Astrocyte (in vitro differentiated cells and primary cell): ENCODE data around the gene PKM. TPM values are rescaled to one million over a fixed set of nuclear protein-coding genes. Genes with fewer than 3 reads are reported as not detected.
A peak's percentile ranks its signal among the peaks of the same experiment; 100 is the strongest.

Experiments used
- DNase-seq: peaks from one replicate; pipeline ENCODE4 v3.0.0-alpha.2; 2010; ENCODE audit warnings: low read depth
- FAIRE-seq: peaks from 2 replicates; lab custom pipeline; 2011; peaks lifted over from hg19 to GRCh38; lab: Jason Lieb, UNC
- H2AFZ ChIP-seq: 2 replicates; pipeline ENCODE4 v1.6.0; 2012; ENCODE audit warnings: low read depth, low read length, inconsistent platforms
- H3K27ac ChIP-seq: 2 replicates; pipeline ENCODE4 v1.5.1; 2011; ENCODE audit warnings: low read depth, low read length, inconsistent platforms
- H3K27me3 ChIP-seq: 2 replicates; pipeline ENCODE4 v1.6.0; 2011; ENCODE audit warnings: low read length, inconsistent platforms; ENCODE audit not compliant: insufficient read depth
- H3K36me3 ChIP-seq: 2 replicates; pipeline ENCODE4 v1.5.1; 2011; ENCODE audit warnings: low read length, inconsistent platforms; ENCODE audit not compliant: insufficient read depth
- H3K4me1 ChIP-seq: 2 replicates; pipeline ENCODE4 v1.5.1; 2011; ENCODE audit warnings: low read length, inconsistent platforms; ENCODE audit not compliant: insufficient read depth
- H3K4me2 ChIP-seq: 2 replicates; pipeline ENCODE4 v1.6.0; 2012; ENCODE audit warnings: low read length, inconsistent platforms
- H3K4me3 ChIP-seq: 2 replicates; pipeline ENCODE4 v1.5.1; 2011; ENCODE audit warnings: low read depth, mild to moderate bottlenecking, low read length, inconsistent platforms; ENCODE audit not compliant: insufficient read depth
- H3K79me2 ChIP-seq: 2 replicates; pipeline ENCODE4 v1.6.0; 2012; ENCODE audit warnings: mild to moderate bottlenecking, low read length, inconsistent platforms; ENCODE audit not compliant: insufficient read depth
- H3K9ac ChIP-seq: 2 replicates; pipeline ENCODE4 v1.6.0; 2012; ENCODE audit warnings: mild to moderate bottlenecking, low read length, inconsistent platforms
- H3K9me3 ChIP-seq: 2 replicates; pipeline ENCODE4 v1.5.1; 2012; ENCODE audit warnings: low read depth, mild to moderate bottlenecking, low read length, inconsistent platforms; ENCODE audit not compliant: insufficient read depth
- H4K20me1 ChIP-seq: 2 replicates; pipeline ENCODE4 v1.6.0; 2012; ENCODE audit warnings: low read length, inconsistent platforms; ENCODE audit not compliant: insufficient read depth
- H3K27ac Mint-ChIP-seq: one replicate; pipeline ENCODE4 v1.8.0; 2021; ENCODE audit warnings: mild to moderate bottlenecking, mixed read lengths; ENCODE audit not compliant: unreplicated experiment
- H3K27me3 Mint-ChIP-seq: one replicate; pipeline ENCODE4 v1.8.0; 2021; ENCODE audit warnings: low read depth, mixed read lengths; ENCODE audit not compliant: unreplicated experiment
- H3K36me3 Mint-ChIP-seq: one replicate; pipeline ENCODE4 v1.8.0; 2021; ENCODE audit warnings: low read depth, mixed read lengths; ENCODE audit not compliant: unreplicated experiment
- H3K4me1 Mint-ChIP-seq: one replicate; pipeline ENCODE4 v1.8.0; 2021; ENCODE audit warnings: low read depth, mixed read lengths; ENCODE audit not compliant: unreplicated experiment
- H3K4me3 Mint-ChIP-seq: one replicate; pipeline ENCODE4 v1.8.0; 2021; ENCODE audit warnings: mild to moderate bottlenecking, moderate library complexity, mixed read lengths; ENCODE audit not compliant: unreplicated experiment
- H3K9me3 Mint-ChIP-seq: one replicate; pipeline ENCODE4 v1.8.0; 2021; ENCODE audit warnings: mild to moderate bottlenecking, mixed read lengths; ENCODE audit not compliant: unreplicated experiment
- EZH2 ChIP-seq: IDR thresholded peaks from 2 replicates; pipeline ENCODE4 v1.6.1; 2012; ENCODE audit warnings: mild to moderate bottlenecking, low read length, inconsistent platforms; ENCODE audit not compliant: insufficient read depth
- total RNA-seq: library from RNA; stranded (reverse); gene quantifications from 2 replicates; pipeline ENCODE4 v1.2.1, GENCODE V29; 2021
- TF ChIP-seq, protein P1 (sequence below): IDR thresholded peaks from 2 replicates; pipeline ENCODE4 v1.5.1; 2011; ENCODE audit warnings: low read depth, mild to moderate bottlenecking, inconsistent platforms, low read length, moderate library complexity; ENCODE audit not compliant: insufficient read depth

Gene PKM
- total RNA-seq, 1 donor from 2014 or later, result 2,288 TPM

DNA sequence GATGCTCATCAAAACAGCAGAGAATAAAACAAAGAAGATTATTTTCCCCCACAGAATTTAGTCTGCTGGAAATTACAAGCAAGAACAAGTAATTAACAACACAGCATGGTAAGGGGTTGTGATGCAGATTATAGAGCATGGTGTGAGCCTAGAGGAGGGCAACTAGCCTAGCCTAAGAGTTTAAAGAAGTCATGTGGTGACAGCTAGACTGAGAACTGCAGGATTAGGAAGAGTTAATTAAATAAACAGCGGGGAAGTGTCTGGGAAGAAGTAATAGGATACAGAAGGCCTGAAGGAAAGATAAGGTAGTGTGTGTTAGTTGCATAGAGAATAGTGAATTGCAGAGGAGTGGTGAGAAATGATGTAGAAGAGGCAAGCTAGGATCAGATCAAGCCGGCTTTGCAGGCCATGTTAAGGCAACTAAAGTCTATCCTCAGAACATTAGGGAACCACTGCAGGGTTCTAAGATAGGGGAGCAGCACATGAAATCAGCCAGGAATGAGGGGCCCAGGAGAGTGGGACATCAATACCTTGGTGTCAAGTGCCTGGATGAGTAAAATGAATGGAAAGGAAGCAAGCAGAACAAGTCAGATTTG, 11.9 kb upstream of the PKM start:
- Histone ChIP-seq H3K9me3 (no peaks in the 10 kb centered on the region), H3K36me3 (peaks cover 29% of the 10 kb centered on the region), H3K27me3 (no peaks in the 10 kb centered on the region), H3K27ac (no peak overlapping the region), H3K79me2 (no peaks in the 10 kb centered on the region), H4K20me1 (no peaks in the 10 kb centered on the region), H3K4me3 (no peak overlapping the region), H3K4me2 (no peak overlapping the region), H2AFZ (no peak overlapping the region), H3K4me1 (peaks cover 5% of the 10 kb centered on the region), H3K9ac (no peak overlapping the region)
- Mint-ChIP-seq H3K36me3 (peaks cover 39% of the 10 kb centered on the region), H3K4me1 (peaks cover 4% of the 10 kb centered on the region), H3K4me3 (no peak overlapping the region), H3K9me3 (no peaks in the 10 kb centered on the region), H3K27me3 (no peaks in the 10 kb centered on the region), H3K27ac (peak overlapping the region; percentile 34)
- FAIRE-seq, result no peak
- no peak for DNase-seq
- TF ChIP-seq EZH2, result no peak
- TF ChIP-seq, protein P1, sequence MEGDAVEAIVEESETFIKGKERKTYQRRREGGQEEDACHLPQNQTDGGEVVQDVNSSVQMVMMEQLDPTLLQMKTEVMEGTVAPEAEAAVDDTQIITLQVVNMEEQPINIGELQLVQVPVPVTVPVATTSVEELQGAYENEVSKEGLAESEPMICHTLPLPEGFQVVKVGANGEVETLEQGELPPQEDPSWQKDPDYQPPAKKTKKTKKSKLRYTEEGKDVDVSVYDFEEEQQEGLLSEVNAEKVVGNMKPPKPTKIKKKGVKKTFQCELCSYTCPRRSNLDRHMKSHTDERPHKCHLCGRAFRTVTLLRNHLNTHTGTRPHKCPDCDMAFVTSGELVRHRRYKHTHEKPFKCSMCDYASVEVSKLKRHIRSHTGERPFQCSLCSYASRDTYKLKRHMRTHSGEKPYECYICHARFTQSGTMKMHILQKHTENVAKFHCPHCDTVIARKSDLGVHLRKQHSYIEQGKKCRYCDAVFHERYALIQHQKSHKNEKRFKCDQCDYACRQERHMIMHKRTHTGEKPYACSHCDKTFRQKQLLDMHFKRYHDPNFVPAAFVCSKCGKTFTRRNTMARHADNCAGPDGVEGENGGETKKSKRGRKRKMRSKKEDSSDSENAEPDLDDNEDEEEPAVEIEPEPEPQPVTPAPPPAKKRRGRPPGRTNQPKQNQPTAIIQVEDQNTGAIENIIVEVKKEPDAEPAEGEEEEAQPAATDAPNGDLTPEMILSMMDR, result no peak

DNA sequence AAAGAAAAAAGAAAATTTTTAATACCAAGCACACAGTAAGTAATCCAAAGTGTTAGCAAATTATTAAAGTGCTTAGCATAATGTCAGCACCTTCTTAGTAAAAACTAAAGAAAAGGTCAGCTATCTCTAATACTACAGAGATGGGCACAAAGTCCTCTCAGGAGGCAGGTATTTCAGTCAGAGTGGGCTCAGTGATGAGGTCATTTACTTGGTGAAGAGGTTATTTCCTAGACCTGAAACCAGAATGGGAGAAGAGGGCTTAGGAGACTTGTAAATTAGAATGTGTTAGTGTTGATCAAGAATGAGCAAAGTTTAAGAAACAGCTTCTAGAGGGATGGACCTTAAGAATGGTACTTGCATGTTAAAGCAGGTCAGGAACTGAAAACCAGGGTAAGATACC, 8.7 kb upstream of the PKM start:
- Histone ChIP-seq H3K79me2 (peaks cover 10% of the 10 kb centered on the region), H3K36me3 (peaks cover 29% of the 10 kb centered on the region), H3K27me3 (no peaks in the 10 kb centered on the region), H2AFZ (no peak overlapping the region), H3K4me3 (no peak overlapping the region), H3K9me3 (no peaks in the 10 kb centered on the region), H4K20me1 (no peaks in the 10 kb centered on the region), H3K9ac (no peak overlapping the region), H3K4me2 (no peak overlapping the region), H3K4me1 (peaks cover 20% of the 10 kb centered on the region), H3K27ac (no peak overlapping the region)
- DNase-seq (no peak), FAIRE-seq (no peak)
- Mint-ChIP-seq H3K27ac (no peak overlapping the region), H3K4me3 (no peak overlapping the region), H3K36me3 (peaks cover 36% of the 10 kb centered on the region), H3K27me3 (no peaks in the 10 kb centered on the region), H3K9me3 (no peaks in the 10 kb centered on the region), H3K4me1 (peaks cover 27% of the 10 kb centered on the region)
- TF ChIP-seq, protein P1, result no peak
- no peak for TF ChIP-seq EZH2

DNA sequence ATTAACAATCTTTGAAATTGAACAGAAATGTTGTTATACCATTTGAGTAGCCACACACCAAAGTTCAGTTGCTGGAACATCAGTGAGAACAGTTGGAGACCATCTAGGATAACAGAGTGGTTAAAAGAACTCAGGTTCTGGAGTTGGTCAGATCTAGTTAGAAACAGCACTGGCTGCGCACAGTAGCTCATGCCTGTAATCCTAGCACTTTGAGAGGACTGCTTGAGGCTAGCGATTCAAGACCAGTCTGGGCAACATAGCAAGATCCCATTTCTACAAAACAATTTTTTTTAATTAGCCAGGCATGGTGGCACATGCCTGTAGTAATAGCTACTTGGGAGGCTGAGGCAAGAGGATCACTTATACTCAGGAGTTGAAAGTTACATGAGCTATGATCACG, 7.6 kb upstream of the PKM start:
- H2AFZ ChIP-seq, result no peak overlapping the region
- H3K36me3 ChIP-seq, result peaks cover 21% of the 10 kb centered on the region
- no peaks in the 10 kb centered on the region for H3K27me3 ChIP-seq
- Mint-ChIP-seq H3K9me3 (no peaks in the 10 kb centered on the region), H3K36me3 (peaks cover 28% of the 10 kb centered on the region), H3K4me1 (peaks cover 32% of the 10 kb centered on the region), H3K27ac (peak overlapping the region; percentile 100), H3K27me3 (no peaks in the 10 kb centered on the region), H3K4me3 (no peak overlapping the region)
- H3K79me2 ChIP-seq, result peaks cover 13% of the 10 kb centered on the region
- TF ChIP-seq, protein P1, result no peak
- TF ChIP-seq EZH2, result no peak
- DNase-seq, result no peak
- H3K4me3 ChIP-seq, result no peak overlapping the region
- no peak overlapping the region for H3K4me2 ChIP-seq
- FAIRE-seq, result no peak
- H3K9ac ChIP-seq, result no peak overlapping the region
- H3K9me3 ChIP-seq, result no peaks in the 10 kb centered on the region
- H3K4me1 ChIP-seq, result peaks cover 20% of the 10 kb centered on the region
- H3K27ac ChIP-seq, result no peak overlapping the region
- H4K20me1 ChIP-seq, result no peaks in the 10 kb centered on the region
